GM12878 (cell line): ENCODE results near the gene FBXL12. TPM values are rescaled to one million over a fixed set of nuclear protein-coding genes. Genes with fewer than 3 reads are reported as not detected.

Source experiments
- ATAC-seq: fragments of 200-7000 bp; cut with Tn5 transposase; 3 replicates; pipeline ENCODE4 v1.9.1; 2020; ENCODE audit warnings: mild to moderate bottlenecking, moderate library complexity
- BruUV-seq: library from RNA; stranded (reverse); fragments of 400-500 nt; replicated peaks from 2 replicates; lab custom pipeline; 2021; lab: Mats Ljungman, UMichigan
- CTCF ChIA-PET: fragments of 300-600 bp; sonication (Branson Sonifier 250); formaldehyde crosslinking; extraction: SDS; loops from one replicate; lab custom pipeline; 2021; ENCODE audit warnings: inconsistent platforms; lab: Yijun Ruan, JAX
- POLR2A ChIA-PET: fragments of 350-600 bp; formaldehyde crosslinking; extraction: SDS; loops from one replicate; lab custom pipeline; 2021; ENCODE audit warnings: inconsistent platforms; lab: Charles Lee
- RAD21 ChIA-PET: fragments of 300-600 bp; sonication (Branson Sonifier 250); formaldehyde crosslinking; loops from one replicate; lab custom pipeline; 2023; ENCODE audit warnings: antibody characterized with exemption; ENCODE audit not compliant: unreplicated experiment; lab: Charles Lee
- SMC1A ChIA-PET: fragments of 300-600 bp; sonication (Branson Sonifier 250); formaldehyde crosslinking; loops from one replicate; lab custom pipeline; 2023; ENCODE audit not compliant: unreplicated experiment, uncharacterized antibody; lab: Charles Lee
- DNase-seq: peaks from one replicate; pipeline ENCODE4 v3.0.0-alpha.2; 2011; ENCODE audit warnings: low read depth, low spot score
- FAIRE-seq: peaks from 3 replicates; lab custom pipeline; 2011; peaks lifted over from hg19 to GRCh38; lab: Jason Lieb, UNC
- H2AFZ ChIP-seq: 2 replicates; pipeline ENCODE4 v1.6.0; 2011; ENCODE audit warnings: low read depth, low read length, control low read depth; ENCODE audit not compliant: control insufficient read depth
- H3K27ac ChIP-seq: 2 replicates; pipeline ENCODE4 v1.5.1; 2011; ENCODE audit warnings: control low read depth; ENCODE audit not compliant: control insufficient read depth, insufficient read depth
- H3K27me3 ChIP-seq, 2 experiments: replicated peaks in 1 of 2; 2 replicates each; pipeline versions ENCODE4 v1.6.0 to v1.6.1; 2011; ENCODE audit warnings: low read length in 1 of 2; ENCODE audit not compliant: control insufficient read depth in 2 of 2, insufficient read depth in 2 of 2
- H3K36me3 ChIP-seq, 2 experiments: 2 replicates each; pipeline ENCODE4 v1.5.1; 2011; ENCODE audit warnings: low read length in 1 of 2; ENCODE audit not compliant: control insufficient read depth in 2 of 2, insufficient read depth in 2 of 2
- H3K4me1 ChIP-seq: 2 replicates; pipeline ENCODE4 v1.6.1; 2011; ENCODE audit warnings: mild to moderate bottlenecking, low read length, moderate library complexity, mixed read lengths; ENCODE audit not compliant: control insufficient read depth, insufficient read depth
- H3K4me2 ChIP-seq: 2 replicates; pipeline ENCODE4 v1.6.0; 2011; ENCODE audit warnings: control low read depth; ENCODE audit not compliant: control insufficient read depth, insufficient read depth
- H3K4me3 ChIP-seq: fragments of 200-600 bp; sonication (generic); 2 replicates; pipeline ENCODE4 v1.5.1; 2016
- H3K79me2 ChIP-seq: 2 replicates; pipeline ENCODE4 v1.6.0; 2011; ENCODE audit warnings: low read length; ENCODE audit not compliant: control insufficient read depth, insufficient read depth
- H3K9ac ChIP-seq: 2 replicates; pipeline ENCODE4 v1.8.0; 2011; ENCODE audit warnings: low read length, control low read depth, mixed read lengths; ENCODE audit not compliant: control insufficient read depth, insufficient read depth
- H3K9me3 ChIP-seq: replicated peaks from 3 replicates; pipeline ENCODE4 v1.5.1; 2011; ENCODE audit warnings: mild to moderate bottlenecking, low read length; ENCODE audit not compliant: control insufficient read depth, insufficient read depth
- H4K20me1 ChIP-seq: 2 replicates; pipeline ENCODE4 v1.6.0; 2011; ENCODE audit not compliant: control insufficient read depth, insufficient read depth
- BHLHE40 ChIP-seq, 2 experiments: fragments of 450-650 bp in 1 of 2; IDR thresholded peaks; 2 replicates each; pipeline ENCODE4 v1.6.1; 2011 to 2017; ENCODE audit warnings: low read depth in 2 of 2, borderline replicate concordance in 1 of 2, improper control_type of control experiment in 1 of 2, low read length in 1 of 2, mild to moderate bottlenecking in 1 of 2
- ETV6 ChIP-seq, 2 experiments: fragments of 450-650 bp in 1 of 2; IDR thresholded peaks in 1 of 2; conservative IDR thresholded peaks in 1 of 2; 2 replicates each; pipeline ENCODE4 v1.6.1; 2014; ENCODE audit warnings: antibody characterized with exemption in 1 of 2, borderline replicate concordance in 1 of 2, low read depth in 1 of 2, mild to moderate bottlenecking in 1 of 2, moderate library complexity in 1 of 2
- KDM1A ChIP-seq: fragments of 200-600 bp; sonication (generic); IDR thresholded peaks from 2 replicates; pipeline ENCODE4 v1.6.1; 2016; ENCODE audit warnings: borderline replicate concordance
- PAX5 ChIP-seq: IDR thresholded peaks from 2 replicates; pipeline ENCODE4 v1.6.1; 2011; ENCODE audit warnings: low read depth, low read length, borderline replicate concordance
- POLR2AphosphoS5 ChIP-seq: IDR thresholded peaks from 2 replicates; pipeline ENCODE4 v1.6.1; 2011; ENCODE audit warnings: mild to moderate bottlenecking, low read length, inconsistent platforms
- RBBP5 ChIP-seq: fragments of 200-600 bp; sonication (generic); conservative IDR thresholded peaks from 2 replicates; pipeline ENCODE4 v1.6.1; 2016
- SP1 ChIP-seq: IDR thresholded peaks from one replicate; pipeline ENCODE4 v1.6.1; 2011; ENCODE audit warnings: low read depth, low read length
- WGBS: methylation state at CpG from one replicate; pipeline ENCODE4 v1.1.6; 2016; ENCODE audit warnings: low lambda C conversion rate; ENCODE audit not compliant: insufficient replicate concordance, insufficient coverage; ENCODE audit errors: missing lambda C conversion rate; 5-methylcytosine and 5-hydroxymethylcytosine counted together
- in situ Hi-C: fragments of 300-500 bp; cut with MboI; formaldehyde crosslinking; loops from 9 replicates; pipeline ENCODE4 v1.14.3; 2018; ENCODE audit warnings: mixed read lengths
- intact Hi-C: fragments of 100-400 bp; cut with micrococcal nuclease; formaldehyde crosslinking; loops from one replicate; pipeline ENCODE4 v1.14.2; 2022; ENCODE audit not compliant: unreplicated experiment
- polyA plus RNA-seq, 11 experiments: library from polyadenylated mRNA; depleted of rRNA in 4 of 11; unstranded in 6 of 11; stranded (reverse) in 5 of 11; fragments of >200 nt; fragmentation: Nextera tagmentation in 4 of 11; fragmentation: Illumina TruSeq in 1 of 11; extraction: Ambion mirVana in 4 of 11; extraction: Trizol in 1 of 11; gene quantifications; 1 replicate in 1 of 11; 2 replicates in 10 of 11; pipeline versions ENCODE4 v1.2.1 to v1.2.3, GENCODE V29; 2011 to 2016; ENCODE audit warnings: inconsistent platforms in 2 of 11, missing spikeins in 2 of 11, low read depth in 1 of 11
- total RNA-seq, 4 experiments: library from RNA; depleted of rRNA in 3 of 4; stranded (reverse); fragments of >200 nt in 3 of 4; fragmentation: Illumina TruSeq in 1 of 4; extraction: Trizol in 1 of 4; gene quantifications; 2 replicates each; pipeline versions ENCODE4 v1.2.1 to v1.2.3, GENCODE V29; 2013 to 2021
- TF ChIP-seq, protein P1 (sequence below): IDR thresholded peaks from 2 replicates; pipeline ENCODE4 v1.6.1; 2011; ENCODE audit warnings: low read depth, mild to moderate bottlenecking, low read length, moderate library complexity, borderline replicate concordance; ENCODE audit errors: extremely low read depth
- TF ChIP-seq, protein P2 (sequence below): fragments of 450-650 bp; IDR thresholded peaks from 2 replicates; pipeline ENCODE4 v1.6.1; 2016; ENCODE audit warnings: mild to moderate bottlenecking
- TF ChIP-seq, protein P3 (sequence below): IDR thresholded peaks from 2 replicates; pipeline ENCODE4 v1.6.1; 2011; ENCODE audit warnings: borderline replicate concordance, low read depth, mild to moderate bottlenecking, moderate library complexity, mixed read lengths, low read length; ENCODE audit not compliant: insufficient read depth; ENCODE audit errors: extremely low read length

The FBXL12 gene
- total and polyA plus RNA-seq, 10 of the 15 experiments (the other 5 are each of a cell fraction or from before 2014, with no cell fraction given) = 1.4 to 40.0 (median 23.2) TPM

DNA sequence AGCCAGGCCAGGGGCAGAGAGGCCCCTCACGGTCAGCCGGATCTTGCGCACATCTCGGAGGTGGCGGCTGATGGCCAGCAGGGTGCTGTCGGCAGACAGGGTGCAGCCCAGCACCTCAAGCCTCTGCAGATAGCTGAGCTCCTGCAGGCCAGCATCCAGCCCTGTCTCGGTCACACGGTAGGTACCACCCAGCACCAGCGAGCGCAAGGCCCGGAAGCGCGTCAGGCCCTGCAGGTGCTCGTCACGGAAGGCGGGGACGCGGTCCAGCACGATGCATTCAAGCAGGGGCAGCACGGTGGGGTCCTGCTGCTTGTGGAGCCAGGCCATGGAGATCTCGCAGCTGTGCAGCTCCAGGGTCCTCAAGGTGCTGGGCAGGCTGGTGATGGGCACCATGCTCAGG lies 7.7 kb downstream of the FBXL12 start:
- H3K9me3 ChIP-seq = peaks cover 5% of the 10 kb centered on the region; the same call in 2 of the 3 replicates
- POLR2A ChIA-PET = no interaction called here
- H4K20me1 ChIP-seq = no peaks in the 10 kb centered on the region
- H3K79me2 ChIP-seq = no peaks in the 10 kb centered on the region
- BruUV-seq = no TSS peak
- H3K4me2 ChIP-seq = no peak overlapping the region
- TF ChIP-seq, protein P1, sequence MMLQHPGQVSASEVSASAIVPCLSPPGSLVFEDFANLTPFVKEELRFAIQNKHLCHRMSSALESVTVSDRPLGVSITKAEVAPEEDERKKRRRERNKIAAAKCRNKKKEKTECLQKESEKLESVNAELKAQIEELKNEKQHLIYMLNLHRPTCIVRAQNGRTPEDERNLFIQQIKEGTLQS = no peak
- TF ChIP-seq RBBP5 = no peak
- FAIRE-seq (no peak), ATAC-seq (no peak), DNase-seq (no peak)
- CTCF ChIA-PET = interaction anchor here (1.7 kb wide), 1 partner anchor 12 kb away, joined by 5 read pairs; no protein-coding TSS in a partner anchor
- RAD21 ChIA-PET = interaction anchor here (0.6 kb wide), 1 partner anchor 189 kb away, joined by 4 read pairs; no protein-coding TSS in a partner anchor
- H3K4me1 ChIP-seq = no peaks in the 10 kb centered on the region
- no peak overlapping the region for H3K4me3 ChIP-seq
- peaks cover 11 to 21% of the 10 kb centered on the region in 2 experiments for H3K36me3 ChIP-seq
- in situ Hi-C loops = no loop called here
- SMC1A ChIA-PET = no interaction called here
- no peaks in the 10 kb centered on the region for H3K27me3 ChIP-seq
- no peak overlapping the region for H3K9ac ChIP-seq
- WGBS = over 99% methylated on average over 21 of the region's 21 CpGs
- no peak overlapping the region for H3K27ac ChIP-seq
- intact Hi-C loops = no loop called here
- H2AFZ ChIP-seq = no peak overlapping the region

DNA sequence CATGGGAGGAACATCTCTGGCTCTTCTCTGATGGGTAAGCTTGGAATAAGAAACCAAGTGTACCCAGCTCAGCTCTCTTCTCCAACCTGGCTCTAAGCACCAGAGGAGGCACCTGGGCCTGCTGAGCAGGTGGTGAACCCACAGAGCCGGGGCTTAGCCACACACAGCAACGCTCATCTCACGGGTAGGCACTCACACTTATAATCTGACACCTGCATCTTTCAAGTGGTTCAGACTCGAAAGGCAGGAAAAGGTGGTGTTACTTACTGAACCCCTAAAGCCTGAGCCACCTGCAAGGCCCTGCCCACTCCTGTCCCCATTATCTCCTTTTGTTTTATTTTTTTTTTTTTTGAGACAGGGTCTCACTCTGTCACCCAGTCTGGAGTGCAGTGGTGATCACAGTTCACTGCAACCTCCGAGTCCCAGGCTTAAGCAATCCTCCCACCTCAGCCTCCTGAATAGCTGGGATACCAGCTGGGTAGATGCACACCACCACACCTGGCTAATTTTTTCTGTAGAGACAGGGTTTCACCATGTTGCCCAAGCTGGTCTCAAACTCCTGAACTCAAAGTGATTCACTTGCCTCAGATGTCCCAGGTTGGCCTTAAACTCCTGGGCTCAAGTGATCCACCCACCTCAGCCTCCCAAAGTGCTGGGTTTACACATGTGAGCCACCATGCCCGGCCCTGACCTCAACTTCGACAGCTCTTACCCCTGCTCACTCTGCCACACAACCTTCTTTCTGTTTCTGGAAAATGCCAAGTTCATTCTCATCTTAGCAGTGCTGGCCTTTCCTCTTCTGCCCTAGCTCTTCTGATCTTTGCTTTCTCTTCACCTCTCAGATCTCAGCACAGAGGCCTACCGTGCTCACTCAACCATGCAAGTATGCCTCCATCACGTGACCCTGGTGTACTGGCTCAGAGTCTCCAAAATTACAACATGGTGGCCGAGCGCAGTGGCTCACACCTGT lies 9.7 kb downstream of the FBXL12 start:
- ChIA-PET RAD21 (no interaction called here), CTCF (interaction anchor here (1.4 to 1.7 kb wide), 2 partner anchors 10 to 12 kb away, joined by 4 to 5 read pairs; no protein-coding TSS in a partner anchor)
- no peak overlapping the region for H3K9ac ChIP-seq

More for the DNA sequence above, 9.7 kb downstream of the FBXL12 start:
- SMC1A ChIA-PET = interaction anchor here (0.6 kb wide), 1 partner anchor 1588 kb away, joined by 3 read pairs; no protein-coding TSS in a partner anchor
- Histone ChIP-seq H3K36me3 (peaks cover 11 to 21% of the 10 kb centered on the region in 2 experiments), H4K20me1 (no peaks in the 10 kb centered on the region), H3K4me3 (no peak overlapping the region)
- 57% methylated on average over 11 of the region's 11 CpGs for WGBS
- TF ChIP-seq POLR2AphosphoS5 = 0 out of 2 replicates have a peak, but pooled peaks have one; percentile 10
- peak; percentile 23; the same call in 1 of the 2 replicates for TF ChIP-seq PAX5
- TF ChIP-seq, protein P2, sequence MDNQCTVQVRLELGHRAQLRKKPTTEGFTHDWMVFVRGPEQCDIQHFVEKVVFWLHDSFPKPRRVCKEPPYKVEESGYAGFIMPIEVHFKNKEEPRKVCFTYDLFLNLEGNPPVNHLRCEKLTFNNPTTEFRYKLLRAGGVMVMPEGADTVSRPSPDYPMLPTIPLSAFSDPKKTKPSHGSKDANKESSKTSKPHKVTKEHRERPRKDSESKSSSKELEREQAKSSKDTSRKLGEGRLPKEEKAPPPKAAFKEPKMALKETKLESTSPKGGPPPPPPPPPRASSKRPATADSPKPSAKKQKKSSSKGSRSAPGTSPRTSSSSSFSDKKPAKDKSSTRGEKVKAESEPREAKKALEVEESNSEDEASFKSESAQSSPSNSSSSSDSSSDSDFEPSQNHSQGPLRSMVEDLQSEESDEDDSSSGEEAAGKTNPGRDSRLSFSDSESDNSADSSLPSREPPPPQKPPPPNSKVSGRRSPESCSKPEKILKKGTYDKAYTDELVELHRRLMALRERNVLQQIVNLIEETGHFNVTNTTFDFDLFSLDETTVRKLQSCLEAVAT = no peak
- TF ChIP-seq SP1 = no peak
- TF ChIP-seq KDM1A = no peak
- TF ChIP-seq, protein P3, sequence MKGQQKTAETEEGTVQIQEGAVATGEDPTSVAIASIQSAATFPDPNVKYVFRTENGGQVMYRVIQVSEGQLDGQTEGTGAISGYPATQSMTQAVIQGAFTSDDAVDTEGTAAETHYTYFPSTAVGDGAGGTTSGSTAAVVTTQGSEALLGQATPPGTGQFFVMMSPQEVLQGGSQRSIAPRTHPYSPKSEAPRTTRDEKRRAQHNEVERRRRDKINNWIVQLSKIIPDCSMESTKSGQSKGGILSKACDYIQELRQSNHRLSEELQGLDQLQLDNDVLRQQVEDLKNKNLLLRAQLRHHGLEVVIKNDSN = peak; percentile 29
- TF ChIP-seq BHLHE40 (IDR thresholded peaks at IDR 0.05; ENCODE audit: borderline replicate concordance in 1 of 2, low read depth in 2 of 2, low read length in 1 of 2) = 0 out of 4 replicates have a peak, but pooled peaks of 1 of the 2 experiments have one; percentile 22
- no peak for TF ChIP-seq ETV6 (conservative IDR thresholded peaks at IDR 0.05 in 1 of 2, IDR thresholded peaks at IDR 0.05 in 1 of 2; ENCODE audit: borderline replicate concordance in 1 of 2, low read depth in 1 of 2)
- TF ChIP-seq, all 136 proteins: peak for 4
- FAIRE-seq (no peak), DNase-seq (no peak), ATAC-seq (no peak)
- H3K27me3 ChIP-seq = no peaks in the 10 kb centered on the region
- BruUV-seq = no TSS peak
- H2AFZ ChIP-seq = no peak overlapping the region
- in situ Hi-C loops = no loop called here
- intact Hi-C loops = no loop called here
- no peaks in the 10 kb centered on the region for H3K79me2 ChIP-seq
- no peaks in the 10 kb centered on the region for H3K9me3 ChIP-seq
- no peak overlapping the region for H3K27ac ChIP-seq
- no peak overlapping the region for H3K4me2 ChIP-seq
- no peaks in the 10 kb centered on the region for H3K4me1 ChIP-seq
- POLR2A ChIA-PET = interaction anchor here (0.6 to 0.7 kb wide), 2 partner anchors 10 to 175 kb away, joined by 3 to 5 read pairs; partner anchors contain the start of gene FBXL12
